ENCODE results near the gene ZNF175. TPM values are rescaled to one million over a fixed set of nuclear protein-coding genes. Genes with fewer than 3 reads are reported as not detected.
A peak's percentile ranks its signal among the peaks of the same experiment; 100 is the strongest.

Gene ZNF175
- total RNA-seq, 6 donors from 2014 or later = 5.3 to 23.3 (median 12.0) TPM

GRCh38 chr19:51549533-51550324, 21.4 kb upstream of the ZNF175 start:
- no peak overlapping the region for H3K4me3 ChIP-seq
- 50 to 60% methylated on average over 6 to 8 of the region's 8 CpGs for WGBS, 2 donors
- no peaks in the 10 kb centered on the region for H3K4me1 ChIP-seq
- H3K9me3 ChIP-seq = no peaks in the 10 kb centered on the region
- H3K36me3 ChIP-seq = no peaks in the 10 kb centered on the region
- ATAC-seq (ENCODE audit: low FRiP score in 2 of 2) (no peak), DNase-seq (no peak)
- TF ChIP-seq POLR2A (IDR thresholded peaks at IDR 0.05) (no peak), CTCF (IDR thresholded peaks at IDR 0.05) (no peak), POLR2AphosphoS5 (IDR thresholded peaks at IDR 0.05) (no peak), EP300 (IDR thresholded peaks at IDR 0.05) (no peak)
- H3K27ac ChIP-seq = no peak overlapping the region
- no peaks in the 10 kb centered on the region for H3K27me3 ChIP-seq

GRCh38 chr19:51550848-51551672, 20.0 kb upstream of the ZNF175 start:
- Histone ChIP-seq H3K4me3 (no peak overlapping the region), H3K27me3 (no peaks in the 10 kb centered on the region), H3K36me3 (no peaks in the 10 kb centered on the region), H3K9me3 (no peaks in the 10 kb centered on the region), H3K27ac (no peak overlapping the region), H3K4me1 (no peaks in the 10 kb centered on the region)
- DNase-seq (peak in 1 of 2 donors; percentile 20), ATAC-seq (ENCODE audit: low FRiP score in 2 of 2) (no peak)
- WGBS, 2 donors = 78 to 81% methylated on average over 20 of the region's 20 CpGs
- TF ChIP-seq POLR2A (IDR thresholded peaks at IDR 0.05) (no peak), CTCF (IDR thresholded peaks at IDR 0.05) (no peak)

GRCh38 chr19:51551673-51552432, 19.2 kb upstream of the ZNF175 start:
- ATAC-seq (ENCODE audit: low FRiP score in 2 of 2) (no peak), DNase-seq (no peak)
- Histone ChIP-seq H3K36me3 (no peaks in the 10 kb centered on the region), H3K9me3 (no peaks in the 10 kb centered on the region), H3K4me1 (no peaks in the 10 kb centered on the region), H3K27ac (no peak overlapping the region), H3K4me3 (no peak overlapping the region), H3K27me3 (no peaks in the 10 kb centered on the region)
- TF ChIP-seq CTCF (IDR thresholded peaks at IDR 0.05) (no peak), POLR2A (IDR thresholded peaks at IDR 0.05) (no peak), POLR2AphosphoS5 (IDR thresholded peaks at IDR 0.05) (no peak), EP300 (IDR thresholded peaks at IDR 0.05) (no peak)
- 46 to 50% methylated on average over 3 of the region's 3 CpGs for WGBS, 2 donors

- 5 to 20% methylated on average over 1 of the region's 1 CpG for WGBS, 2 donors
- ATAC-seq (ENCODE audit: low FRiP score in 2 of 2) = no peak
- H3K27ac ChIP-seq = no peak overlapping the region
- no peak overlapping the region for H3K4me3 ChIP-seq
- DNase-seq = no peak
- H3K9me3 ChIP-seq = no peaks in the 10 kb centered on the region
- H3K27me3 ChIP-seq = no peaks in the 10 kb centered on the region
- no peaks in the 10 kb centered on the region for H3K36me3 ChIP-seq
- TF ChIP-seq POLR2A (IDR thresholded peaks at IDR 0.05) = no peak
- TF ChIP-seq EP300 (IDR thresholded peaks at IDR 0.05) = no peak
- H3K4me1 ChIP-seq = no peaks in the 10 kb centered on the region
Observed at GRCh38 chr19:51552608-51552995, 18.5 kb upstream of the ZNF175 start.
